Omental fat pad (tissue), 4 donors: ENCODE data around the gene SMIM13. TPM values are rescaled to one million over a fixed set of nuclear protein-coding genes. Genes with fewer than 3 reads are reported as not detected.

Experiments
- ATAC-seq: fragments of 150-250 bp; one replicate; pipeline ENCODE4 v1.9.1; 2016; ENCODE audit warnings: mild to moderate bottlenecking, moderate library complexity; ENCODE audit not compliant: low FRiP score
- DNase-seq: peaks from one replicate; pipeline ENCODE4 v3.0.0-alpha.2; 2019; ENCODE audit warnings: low spot score
- CTCF ChIP-seq, 3 donors: fragments of 450-650 bp; IDR thresholded peaks; one replicate each; pipeline ENCODE4 v1.5.1; 2016 to 2017; ENCODE audit warnings: antibody characterized with exemption in 3 of 3, mild to moderate bottlenecking in 3 of 3, moderate library complexity in 2 of 3
- total RNA-seq, 4 donors: library from RNA; depleted of rRNA; stranded (reverse); fragments of >200 nt; gene quantifications; one replicate each; pipeline ENCODE4 v1.1.0, GENCODE V29; 2016

Gene SMIM13
- total RNA-seq, 4 donors from 2014 or later, result 7.7 to 10.0 (median 8.2) TPM

- ATAC-seq (no peak), DNase-seq (no peak)
- no peak for TF ChIP-seq CTCF (IDR thresholded peaks at IDR 0.05)
Observed at GRCh38 chr6:11142296-11143027, 48.8 kb downstream of the SMIM13 start.

- DNase-seq, result peak; percentile 82
- peak; percentile 67 for ATAC-seq
- no peak for TF ChIP-seq CTCF (IDR thresholded peaks at IDR 0.05)
Observed at GRCh38 chr6:11143394-11144371, 50.0 kb downstream of the SMIM13 start.

GRCh38 chr6:11144393-11144851 lies 50.8 kb downstream of the SMIM13 start:
- TF ChIP-seq CTCF (IDR thresholded peaks at IDR 0.05), result peak in 1 of 3 donors; percentile 53
- DNase-seq, result peak; percentile 52
- peak; percentile 78 for ATAC-seq

GRCh38 chr6:11146117-11146826 lies 52.6 kb downstream of the SMIM13 start:
- DNase-seq, result no peak
- no peak for ATAC-seq
- TF ChIP-seq CTCF (IDR thresholded peaks at IDR 0.05), result no peak

- DNase-seq, result no peak
- no peak for ATAC-seq
- TF ChIP-seq CTCF (IDR thresholded peaks at IDR 0.05), result no peak
Observed at GRCh38 chr6:11149551-11149950, 55.9 kb downstream of the SMIM13 start.

GRCh38 chr6:11151488-11151887 lies 57.9 kb downstream of the SMIM13 start:
- ATAC-seq (no peak), DNase-seq (no peak)
- TF ChIP-seq CTCF (IDR thresholded peaks at IDR 0.05), result no peak
